HG03159 (cell line): Measurements from ENCODE around the gene SGF29.
A peak's percentile ranks its signal among the peaks of the same experiment; 100 is the strongest.
"Not testable (repeated sequence)": the region's sequence is repeated elsewhere in the genome, so short reads cannot be mapped to it uniquely, and the experiment has no call there.

Experiments
- ATAC-seq: cut with Tn5 transposase; IDR thresholded peaks from one replicate; pipeline ENCODE4 v1.9.1; 2021; ENCODE audit warnings: mild to moderate bottlenecking, moderate library complexity; ENCODE audit not compliant: unreplicated experiment

SGF29 gene

GRCh38 chr16:28553776-28554633 is at the start of gene SGF29:
SGF29 (plus strand) TSS chr16:28553920; CDS start chr16:28581070, 27,150 bp downstream.
- ATAC-seq = peak; percentile 79

GRCh38 chr16:28504707-28505404 is 48.9 kb upstream of the SGF29 start:
- no peak for ATAC-seq

DNA sequence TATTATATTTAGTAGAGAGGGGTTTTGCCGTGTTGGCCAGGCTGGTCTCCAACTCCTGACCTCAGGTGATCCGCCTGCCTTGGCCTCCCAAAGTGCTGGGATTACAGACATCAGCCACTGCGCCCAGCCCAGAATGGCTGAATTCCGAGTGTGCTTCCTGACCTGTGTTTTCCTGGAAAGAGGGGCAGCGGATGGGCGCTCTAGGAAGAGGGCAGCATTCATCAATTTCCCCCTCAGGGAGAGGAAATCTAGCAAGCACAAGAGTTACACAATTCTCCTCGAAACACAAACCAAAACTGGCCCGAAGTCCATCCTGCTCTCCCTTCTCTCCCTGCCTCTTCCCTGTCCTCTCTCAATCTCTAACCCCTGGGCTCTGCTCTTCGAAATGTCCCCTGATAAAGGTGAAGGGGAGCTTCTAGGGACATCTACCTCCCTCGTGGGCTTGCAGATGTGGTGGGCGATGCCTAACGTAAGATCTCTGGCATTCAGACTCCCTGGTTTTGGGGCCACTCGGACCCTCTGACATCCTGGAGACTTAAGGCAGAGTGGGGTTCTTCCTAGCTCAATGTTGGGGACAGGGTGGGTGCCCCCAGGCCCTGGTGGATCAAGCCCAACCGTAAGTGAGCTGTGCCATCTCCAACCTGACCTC is 48.1 kb upstream of the SGF29 start:
- no peak for ATAC-seq

- no peak for ATAC-seq
Observed at GRCh38 chr16:28511031-28511430, 42.7 kb upstream of the SGF29 start.

DNA sequence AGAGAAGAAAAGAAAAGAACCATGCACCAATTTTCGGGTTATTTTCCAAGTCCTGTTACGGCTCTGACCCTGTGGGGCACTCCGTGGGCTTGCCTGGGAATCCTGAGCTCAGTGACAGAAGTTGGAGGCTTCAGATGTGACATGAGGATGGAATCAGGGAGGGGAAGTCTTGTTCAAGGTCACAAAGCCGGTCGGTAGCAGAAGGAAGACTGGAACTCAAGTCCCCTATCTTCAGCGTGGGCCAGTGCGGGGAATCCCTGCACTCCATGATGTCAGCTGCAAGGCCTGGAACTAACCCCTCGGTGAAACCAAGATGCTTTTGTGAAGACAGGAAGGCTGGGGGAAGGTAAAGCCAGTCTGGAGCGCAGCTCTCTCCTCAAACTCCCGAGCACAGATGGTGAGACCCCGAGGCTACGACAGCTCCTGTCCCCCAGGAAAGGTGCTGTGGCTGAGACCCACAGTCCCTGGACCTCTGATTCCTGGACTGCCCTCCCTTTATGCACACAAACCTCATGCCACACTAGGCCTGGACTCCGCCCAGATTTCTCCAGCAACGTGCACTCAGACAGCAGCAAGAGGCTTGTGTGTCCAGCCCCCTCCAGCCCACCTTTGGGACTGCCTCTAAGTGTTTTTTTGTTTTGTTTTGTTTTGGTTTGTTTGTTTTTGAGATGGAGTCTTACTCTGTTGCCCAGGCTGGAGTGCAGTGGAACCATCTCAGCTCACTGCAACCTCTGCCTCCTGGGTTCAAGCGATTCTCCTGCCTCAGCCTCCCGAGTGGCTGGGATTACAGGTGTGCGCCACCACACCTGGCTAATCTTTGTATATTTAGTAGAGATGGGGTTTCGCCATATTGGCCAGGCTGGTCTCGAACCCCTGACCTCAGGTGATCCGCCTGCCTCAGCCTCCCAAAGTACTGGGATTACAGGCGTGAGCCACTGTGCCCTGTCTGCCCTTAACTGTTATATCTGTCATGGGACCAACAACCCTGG is 41.6 kb upstream of the SGF29 start:
- ATAC-seq = no peak

DNA sequence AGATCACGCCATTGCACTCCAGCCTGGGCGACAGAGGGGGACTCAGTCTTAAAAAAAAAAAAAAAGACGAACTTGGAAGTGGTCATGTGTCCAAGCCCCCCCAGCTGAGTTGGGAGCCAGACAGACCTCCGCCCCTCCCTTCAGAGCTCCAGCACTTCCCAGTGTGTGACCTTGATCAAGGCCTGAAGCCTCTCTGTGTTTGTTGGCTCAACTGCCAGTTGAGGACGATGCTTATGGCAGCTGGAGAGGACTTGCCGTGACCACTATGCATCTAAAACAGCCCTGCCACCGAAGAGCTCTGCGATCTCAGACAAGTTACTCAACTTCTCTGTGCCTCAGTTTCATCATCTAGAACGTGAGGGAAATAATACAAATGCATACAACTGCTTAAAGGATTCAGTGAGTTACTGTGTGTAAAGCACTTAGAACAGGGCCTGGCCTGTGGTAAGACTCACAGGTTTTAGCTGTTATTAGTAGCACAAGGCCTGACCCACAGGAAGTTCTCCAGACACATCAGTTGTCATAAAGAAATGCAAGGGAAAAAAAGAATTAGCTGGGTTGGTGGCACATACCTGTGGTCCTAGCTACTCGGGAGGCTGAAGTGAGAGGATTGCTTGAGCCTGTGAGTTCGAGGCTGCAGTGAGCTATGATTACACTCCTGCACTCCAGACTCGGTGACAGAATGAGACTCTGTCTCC is 40.1 kb upstream of the SGF29 start:
- no peak for ATAC-seq

DNA sequence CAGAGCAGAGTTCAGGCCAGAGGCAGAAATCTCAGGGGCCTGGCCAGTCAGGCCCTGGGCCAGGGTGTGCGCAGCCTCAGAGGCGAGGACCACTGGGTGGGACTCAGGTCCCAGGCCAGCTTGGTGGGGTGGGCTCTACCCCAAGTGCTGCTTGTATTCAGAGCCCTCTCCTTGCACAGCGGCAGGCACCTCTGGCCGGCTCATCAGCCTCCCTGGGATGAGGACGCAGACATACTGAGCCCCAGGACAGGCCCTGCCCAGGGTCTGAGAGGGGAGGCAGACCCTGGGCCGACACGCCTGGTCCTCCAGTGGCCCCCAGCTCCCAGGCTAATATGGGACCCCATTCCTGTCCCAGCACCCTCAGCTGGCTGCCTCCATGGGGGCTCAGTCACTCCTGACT is 39.5 kb upstream of the SGF29 start:
- ATAC-seq = no peak

DNA sequence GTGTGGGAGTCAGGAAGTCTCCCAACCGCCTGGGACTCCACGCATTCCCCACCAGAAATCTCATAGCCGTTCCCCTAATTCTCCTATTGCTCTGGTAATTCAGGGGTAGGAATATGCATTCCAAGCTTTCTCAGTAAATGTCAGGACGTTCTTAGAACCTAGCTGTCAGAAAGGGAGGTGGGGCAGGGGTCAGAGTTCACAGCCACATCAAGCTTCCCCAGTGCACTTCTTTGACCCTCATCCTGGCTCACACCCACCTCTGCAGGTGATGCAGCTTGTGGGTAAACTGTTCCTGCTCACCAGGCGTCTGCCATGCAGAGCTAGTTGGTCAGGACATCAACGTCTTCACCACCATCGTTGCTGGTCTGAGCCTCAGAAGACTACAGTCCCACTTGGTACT is 33.0 kb upstream of the SGF29 start:
- ATAC-seq = no peak

DNA sequence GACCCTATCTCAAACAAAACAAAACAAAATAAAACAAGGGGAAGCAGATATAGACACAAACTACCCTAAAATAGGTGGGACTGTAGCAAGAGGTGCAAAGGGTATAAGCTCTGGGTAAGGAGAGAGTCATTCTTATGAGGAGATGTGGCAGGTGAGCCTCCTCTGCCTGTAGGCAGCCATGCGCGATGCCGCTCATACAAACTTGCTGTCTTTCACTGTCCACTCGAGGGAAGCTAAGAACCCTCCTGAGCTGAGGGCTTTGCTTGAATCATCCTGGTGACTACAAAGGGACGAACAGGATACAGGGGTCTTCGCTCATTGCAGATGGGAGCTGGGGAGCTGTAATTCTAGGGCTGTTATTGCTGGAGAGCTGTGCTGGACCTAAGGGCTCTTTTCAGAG is 32.3 kb upstream of the SGF29 start:
- ATAC-seq = no peak

GRCh38 chr16:28522792-28523191 is 30.9 kb upstream of the SGF29 start:
- no peak for ATAC-seq

DNA sequence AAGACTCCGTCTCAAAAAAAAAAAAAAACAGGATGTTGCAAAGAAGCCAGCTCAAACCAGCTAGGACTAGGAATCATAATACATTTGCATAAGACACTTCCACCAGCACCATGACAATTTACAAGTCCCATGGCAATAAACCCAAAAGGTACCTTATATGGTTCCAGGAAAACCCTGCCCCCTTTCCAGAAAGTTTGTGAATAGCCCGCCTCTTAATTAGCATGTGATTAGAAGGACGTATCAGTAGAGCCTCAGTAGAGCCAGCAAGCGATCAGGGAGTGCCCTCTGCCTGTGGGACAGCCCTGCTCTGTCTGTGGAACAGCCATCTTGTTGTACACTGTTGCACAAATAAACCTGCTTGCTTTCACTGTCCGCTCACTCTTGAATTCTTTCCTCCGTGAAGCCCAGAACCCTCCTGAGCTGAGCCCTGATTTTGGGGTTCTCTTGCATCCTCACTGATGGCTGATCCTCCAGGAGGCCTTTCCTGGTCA is 29.0 kb upstream of the SGF29 start:
- ATAC-seq = no peak

- no peak for ATAC-seq
Observed at GRCh38 chr16:28526201-28527099, 27.3 kb upstream of the SGF29 start.

GRCh38 chr16:28527100-28527785 is 26.5 kb upstream of the SGF29 start:
- not testable (repeated sequence) for ATAC-seq

DNA sequence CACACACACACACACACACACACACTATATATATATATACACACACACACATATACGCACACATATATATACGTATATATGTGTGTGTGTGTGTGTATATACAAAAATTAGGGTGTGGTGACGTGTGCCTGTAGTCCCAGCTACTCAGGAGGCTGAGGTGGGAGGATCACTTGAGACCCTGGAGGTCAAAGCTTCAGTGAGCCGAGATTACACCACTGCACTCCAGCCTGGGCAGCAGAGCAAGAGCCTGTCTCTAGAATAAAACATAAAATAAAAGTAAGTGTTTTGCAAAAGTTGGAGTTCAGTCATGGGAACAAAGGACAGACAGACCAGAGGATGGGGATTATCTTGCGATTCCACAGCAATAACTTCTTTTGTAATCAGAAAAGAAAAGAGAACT is 25.7 kb upstream of the SGF29 start:
- no peak for ATAC-seq

GRCh38 chr16:28528463-28528867 is 25.3 kb upstream of the SGF29 start:
- no peak for ATAC-seq

- no peak for ATAC-seq
Observed at GRCh38 chr16:28529124-28529523, 24.6 kb upstream of the SGF29 start.

DNA sequence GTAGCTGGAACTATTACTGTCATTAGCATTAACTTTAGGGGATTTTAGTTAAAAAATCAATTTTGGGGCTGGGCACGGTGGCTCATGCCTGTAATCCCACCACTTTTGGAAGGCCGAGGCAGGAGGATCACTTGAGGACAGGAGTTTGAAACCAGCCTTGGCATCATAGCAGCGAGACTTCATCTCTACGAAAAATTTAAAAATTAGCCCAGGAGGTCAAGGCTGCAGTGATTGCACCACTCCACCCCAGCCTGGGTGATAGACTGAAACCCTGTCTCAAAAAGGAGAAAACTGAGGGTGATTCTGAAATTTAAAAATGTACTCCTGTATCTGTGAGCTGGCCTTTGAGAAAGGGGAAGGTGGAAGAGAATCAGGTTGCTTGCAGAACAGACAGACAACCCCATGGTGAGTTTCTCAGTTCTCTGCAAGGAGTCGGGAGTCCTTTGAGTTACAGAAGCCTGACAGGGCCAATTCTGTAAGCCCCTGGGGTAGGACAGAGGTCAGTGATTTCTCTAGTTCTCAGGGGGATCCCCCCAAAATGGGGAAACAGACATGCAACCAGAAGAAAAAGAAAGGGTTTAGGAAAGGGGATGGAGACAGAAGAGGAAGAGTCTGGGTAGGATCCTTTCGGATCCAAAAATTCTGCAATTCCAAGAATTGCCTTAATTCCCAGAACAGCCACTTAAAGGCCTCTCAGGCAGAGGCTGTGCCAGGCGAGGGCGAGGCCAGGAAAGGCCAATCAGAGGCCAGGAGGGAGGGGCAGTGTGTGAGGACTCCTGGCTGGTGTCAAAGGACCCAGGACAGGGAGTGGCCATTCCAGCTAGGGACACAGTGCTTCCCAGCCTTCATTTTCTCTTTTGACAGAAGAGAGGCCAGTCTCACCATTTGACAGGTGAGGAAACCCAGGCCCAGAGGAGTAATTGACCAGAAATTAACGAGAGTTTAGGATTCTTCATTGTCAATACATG is 21.7 kb upstream of the SGF29 start:
- no peak for ATAC-seq
